PC-9 (cell line): ENCODE measurements around the gene UXS1.
"Not testable (repeated sequence)": the region's sequence is repeated elsewhere in the genome, so short reads cannot be mapped to it uniquely, and the experiment has no call there.

Experiments
- CTCF ChIP-seq: fragments of 200-600 bp; sonication (generic); conservative IDR thresholded peaks from 2 replicates; pipeline ENCODE4 v1.6.1; 2017; ENCODE audit warnings: mixed run types, antibody characterized with exemption, mild to moderate bottlenecking, moderate library complexity
- EZH2 ChIP-seq: fragments of 200-600 bp; sonication (generic); IDR thresholded peaks from 2 replicates; pipeline ENCODE4 v1.8.0; 2017; ENCODE audit warnings: antibody characterized with exemption, low read depth

GRCh38 chr2:106235392-106235791 is 41.3 kb upstream of the UXS1 start:
- not testable (repeated sequence) for TF ChIP-seq CTCF, EZH2
